ENCODE results near the gene SAMD5.

GRCh38 chr6:147525519-147526209 lies 17.2 kb downstream of the SAMD5 start:
- no peak for TF ChIP-seq CTCF (conservative IDR thresholded peaks at IDR 0.05; ENCODE audit: low read depth, low read length)
- no peak for TF ChIP-seq EZH2 (IDR thresholded peaks at IDR 0.05; ENCODE audit: borderline replicate concordance, low read depth, low read length, poor library complexity, severe bottlenecking)
